ENCODE data around the gene RHBDD2.

RHBDD2 gene

GRCh38 chr7:75878769-75879611 lies at the start of gene RHBDD2:
RHBDD2 (plus strand) TSS chr7:75879034; CDS start chr7:75879083, 49 bp downstream.
- peak; percentile 92 for TF ChIP-seq MAX (IDR thresholded peaks at IDR 0.05)
- peak; percentile 87 for TF ChIP-seq TAF1 (IDR thresholded peaks at IDR 0.05; ENCODE audit: low read depth)
- peak; percentile 94 for TF ChIP-seq EGR1 (IDR thresholded peaks at IDR 0.05)
- no peak for TF ChIP-seq REST (IDR thresholded peaks at IDR 0.05; ENCODE audit: low read depth)
- peak; percentile 92 for TF ChIP-seq YY1 (IDR thresholded peaks at IDR 0.05; ENCODE audit: low read depth)
- peak; percentile 40; the same call in 1 of the 2 replicates for TF ChIP-seq TCF12 (IDR thresholded peaks at IDR 0.05; ENCODE audit: low read depth)

- no peak for TF ChIP-seq TAF1 (IDR thresholded peaks at IDR 0.05; ENCODE audit: low read depth)
- TF ChIP-seq EP300 (IDR thresholded peaks at IDR 0.05; ENCODE audit: borderline replicate concordance), result no peak
- no peak for TF ChIP-seq CREB1 (IDR thresholded peaks at IDR 0.05; ENCODE audit: low read depth)
- no peak for TF ChIP-seq FOXM1 (IDR thresholded peaks at IDR 0.05; ENCODE audit: borderline replicate concordance, low read depth)
- no peak for TF ChIP-seq TCF12 (IDR thresholded peaks at IDR 0.05; ENCODE audit: low read depth)
- no peak for TF ChIP-seq MAX (IDR thresholded peaks at IDR 0.05)
- no peak for TF ChIP-seq NFIC (IDR thresholded peaks at IDR 0.05)
- TF ChIP-seq EGR1 (IDR thresholded peaks at IDR 0.05), result no peak
- TF ChIP-seq REST (IDR thresholded peaks at IDR 0.05; ENCODE audit: low read depth), result no peak
- TF ChIP-seq TEAD4 (IDR thresholded peaks at IDR 0.05), result no peak
- TF ChIP-seq ZBTB7A (IDR thresholded peaks at IDR 0.05; ENCODE audit: low read depth), result no peak
- TF ChIP-seq RAD21 (IDR thresholded peaks at IDR 0.05; ENCODE audit: low read depth), result no peak
- TF ChIP-seq YY1 (IDR thresholded peaks at IDR 0.05; ENCODE audit: low read depth), result no peak
- no peak for TF ChIP-seq CEBPB (IDR thresholded peaks at IDR 0.05)
- no peak for TF ChIP-seq USF1 (IDR thresholded peaks at IDR 0.05)
Measured at GRCh38 chr7:75830978-75831377, 47.9 kb upstream of the RHBDD2 start.

- TF ChIP-seq USF1 (IDR thresholded peaks at IDR 0.05), result no peak
- no peak for TF ChIP-seq REST (IDR thresholded peaks at IDR 0.05; ENCODE audit: low read depth)
- no peak for TF ChIP-seq TCF12 (IDR thresholded peaks at IDR 0.05; ENCODE audit: low read depth)
Measured at GRCh38 chr7:75835688-75836285, 43.0 kb upstream of the RHBDD2 start.

- no peak for TF ChIP-seq EP300 (IDR thresholded peaks at IDR 0.05; ENCODE audit: borderline replicate concordance)
- TF ChIP-seq TCF12 (IDR thresholded peaks at IDR 0.05; ENCODE audit: low read depth), result no peak
- TF ChIP-seq REST (IDR thresholded peaks at IDR 0.05; ENCODE audit: low read depth), result no peak
- no peak for TF ChIP-seq TAF1 (IDR thresholded peaks at IDR 0.05; ENCODE audit: low read depth)
- TF ChIP-seq FOXM1 (IDR thresholded peaks at IDR 0.05; ENCODE audit: borderline replicate concordance, low read depth), result no peak
- TF ChIP-seq MAX (IDR thresholded peaks at IDR 0.05), result no peak
- no peak for TF ChIP-seq CEBPB (IDR thresholded peaks at IDR 0.05)
- TF ChIP-seq USF1 (IDR thresholded peaks at IDR 0.05), result no peak
- TF ChIP-seq EGR1 (IDR thresholded peaks at IDR 0.05), result no peak
- TF ChIP-seq RAD21 (IDR thresholded peaks at IDR 0.05; ENCODE audit: low read depth), result no peak
- no peak for TF ChIP-seq NFIC (IDR thresholded peaks at IDR 0.05)
- no peak for TF ChIP-seq CREB1 (IDR thresholded peaks at IDR 0.05; ENCODE audit: low read depth)
- no peak for TF ChIP-seq TEAD4 (IDR thresholded peaks at IDR 0.05)
- no peak for TF ChIP-seq YY1 (IDR thresholded peaks at IDR 0.05; ENCODE audit: low read depth)
- TF ChIP-seq ZBTB7A (IDR thresholded peaks at IDR 0.05; ENCODE audit: low read depth), result no peak
Measured at GRCh38 chr7:75836798-75837197, 42.0 kb upstream of the RHBDD2 start.
